Body of pancreas (tissue), 4 donors: ENCODE results near the gene DAPP1. TPM values are rescaled to one million over a fixed set of nuclear protein-coding genes. Genes with fewer than 3 reads are reported as not detected.

Source experiments
- ATAC-seq: fragments of 150-250 bp; one replicate; pipeline ENCODE4 v1.9.1; 2016
- DNase-seq, 4 donors: peaks; one replicate each; pipeline ENCODE4 v3.0.0-alpha.2; 2019
- H3K27ac ChIP-seq, 4 donors: fragments of 200-600 bp; sonication (generic); 1 replicate in 3 of 4; 2 replicates in 1 of 4; pipeline versions ENCODE4 v1.5.1 to v1.6.1; 2016 to 2019; ENCODE audit warnings: mild to moderate bottlenecking in 1 of 4, mixed read lengths in 1 of 4, moderate library complexity in 1 of 4
- H3K27me3 ChIP-seq, 2 donors: fragments of 200-600 bp; sonication (generic); one replicate each; pipeline ENCODE4 v1.6.0; 2016; ENCODE audit warnings: mild to moderate bottlenecking in 1 of 2
- H3K36me3 ChIP-seq, 2 donors: fragments of 200-600 bp; sonication (generic); replicated peaks in 1 of 2; 2 replicates each; pipeline ENCODE4 v1.5.1; 2016; ENCODE audit warnings: low read depth in 2 of 2; ENCODE audit not compliant: insufficient read depth in 1 of 2
- H3K4me1 ChIP-seq: fragments of 200-600 bp; sonication (generic); one replicate; pipeline ENCODE4 v1.6.0; 2016
- H3K4me3 ChIP-seq, 2 donors: fragments of 200-600 bp; sonication (generic); 1 replicate in 1 of 2; 2 replicates in 1 of 2; pipeline ENCODE4 v1.5.1; 2016 to 2019
- H3K9me3 ChIP-seq, 3 donors: fragments of 200-600 bp; sonication (generic); 1 replicate in 2 of 3; 2 replicates in 1 of 3; pipeline ENCODE4 v1.5.1; 2016
- POLR2A ChIP-seq, 3 donors: fragments of 450-650 bp; IDR thresholded peaks; one replicate each; pipeline ENCODE4 v1.6.1; 2016; ENCODE audit warnings: antibody characterized with exemption in 3 of 3, mild to moderate bottlenecking in 2 of 3
- WGBS, 2 donors: methylation state at CpG; one replicate each; pipeline ENCODE4 v1.1.5; 2017; 5-methylcytosine and 5-hydroxymethylcytosine counted together
- intact Hi-C: fragments of 100-400 bp; cut with DNase I; formaldehyde crosslinking; loops from one replicate; pipeline ENCODE4 v1.15.1; 2023
- total RNA-seq, 2 donors: library from RNA; depleted of rRNA; stranded (reverse); fragments of >200 nt; gene quantifications; one replicate each; pipeline ENCODE4 v1.1.0, GENCODE V29; 2016
- TF ChIP-seq, protein P1 (sequence below), 7 experiments: fragments of 450-650 bp in 4 of 7; fragments of 200-600 bp in 3 of 7; sonication (generic) in 3 of 7; IDR thresholded peaks; one replicate each; pipeline ENCODE4 v1.5.1; 2016 to 2019; ENCODE audit warnings: antibody characterized with exemption in 7 of 7

Gene DAPP1
- total RNA-seq, 2 donors from 2014 or later: 1.3 to 2.3 TPM

DNA sequence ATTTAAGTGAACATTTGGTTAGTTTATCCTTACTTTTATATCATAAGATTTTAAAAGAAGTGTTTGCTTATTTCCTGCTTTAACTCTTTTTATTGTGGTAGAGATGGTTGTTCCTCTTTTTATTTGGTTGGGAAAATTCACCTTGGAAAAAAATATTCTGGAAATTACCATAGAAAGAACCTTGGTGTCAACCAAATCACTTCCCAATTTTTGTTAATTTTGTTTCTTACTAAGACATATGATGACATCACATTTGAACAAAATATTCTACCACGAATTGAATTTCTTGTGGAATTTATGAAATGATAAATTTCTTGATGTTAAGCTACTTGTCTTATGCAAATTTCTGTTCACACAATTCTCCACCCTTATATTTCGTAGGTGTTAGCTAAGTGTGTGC is 43.9 kb downstream of the DAPP1 start:
- intact Hi-C loops: no loop called here
- H3K27me3 ChIP-seq: no peaks in the 10 kb centered on the region
- H3K4me3 ChIP-seq: no peak overlapping the region
- WGBS, 2 donors: 55 to 57% methylated on average over 2 of the region's 2 CpGs
- ATAC-seq (no peak), DNase-seq (no peak)
- no peak overlapping the region for H3K27ac ChIP-seq
- no peaks in the 10 kb centered on the region for H3K9me3 ChIP-seq
- TF ChIP-seq, protein P1, sequence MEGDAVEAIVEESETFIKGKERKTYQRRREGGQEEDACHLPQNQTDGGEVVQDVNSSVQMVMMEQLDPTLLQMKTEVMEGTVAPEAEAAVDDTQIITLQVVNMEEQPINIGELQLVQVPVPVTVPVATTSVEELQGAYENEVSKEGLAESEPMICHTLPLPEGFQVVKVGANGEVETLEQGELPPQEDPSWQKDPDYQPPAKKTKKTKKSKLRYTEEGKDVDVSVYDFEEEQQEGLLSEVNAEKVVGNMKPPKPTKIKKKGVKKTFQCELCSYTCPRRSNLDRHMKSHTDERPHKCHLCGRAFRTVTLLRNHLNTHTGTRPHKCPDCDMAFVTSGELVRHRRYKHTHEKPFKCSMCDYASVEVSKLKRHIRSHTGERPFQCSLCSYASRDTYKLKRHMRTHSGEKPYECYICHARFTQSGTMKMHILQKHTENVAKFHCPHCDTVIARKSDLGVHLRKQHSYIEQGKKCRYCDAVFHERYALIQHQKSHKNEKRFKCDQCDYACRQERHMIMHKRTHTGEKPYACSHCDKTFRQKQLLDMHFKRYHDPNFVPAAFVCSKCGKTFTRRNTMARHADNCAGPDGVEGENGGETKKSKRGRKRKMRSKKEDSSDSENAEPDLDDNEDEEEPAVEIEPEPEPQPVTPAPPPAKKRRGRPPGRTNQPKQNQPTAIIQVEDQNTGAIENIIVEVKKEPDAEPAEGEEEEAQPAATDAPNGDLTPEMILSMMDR (IDR thresholded peaks at IDR 0.05): no peak
- TF ChIP-seq POLR2A (IDR thresholded peaks at IDR 0.05): no peak
- no peaks in the 10 kb centered on the region for H3K4me1 ChIP-seq
- no peaks in the 10 kb centered on the region for H3K36me3 ChIP-seq

DNA sequence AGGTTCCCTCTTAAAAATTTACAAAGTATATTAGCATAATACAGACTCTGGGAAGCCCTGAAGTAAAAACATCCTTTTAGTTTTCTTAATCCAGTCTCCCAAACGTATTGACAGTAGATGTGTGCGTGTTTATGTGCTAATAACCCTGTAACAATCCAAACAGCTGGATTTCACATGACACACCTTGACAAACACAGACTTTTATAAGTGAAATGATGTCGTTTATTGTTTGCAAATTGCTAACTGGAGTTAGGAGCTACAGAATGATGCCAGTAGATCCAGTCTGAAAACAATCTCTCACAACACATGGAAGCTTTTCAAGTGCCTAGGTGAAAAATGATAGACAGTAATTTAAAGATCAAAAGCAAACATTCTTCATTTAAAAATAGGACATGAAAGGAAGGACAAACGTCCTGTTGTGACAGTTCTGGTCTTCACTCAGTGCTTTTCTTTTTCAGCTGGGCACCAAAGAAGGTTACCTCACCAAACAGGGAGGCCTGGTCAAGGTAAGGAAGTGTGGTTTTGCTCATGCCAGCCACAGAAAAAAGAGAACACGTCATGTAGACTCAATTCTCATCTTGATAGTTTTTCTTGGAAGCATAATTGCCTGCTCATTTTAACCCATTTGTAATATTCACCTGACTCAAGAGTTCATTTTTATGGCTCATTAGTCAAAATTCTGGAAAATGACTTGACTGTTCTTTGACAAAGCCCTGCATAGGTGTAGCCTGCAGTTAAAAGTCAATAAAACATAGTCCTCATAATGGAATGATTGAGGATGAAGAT is 44.7 kb downstream of the DAPP1 start:
- DNase-seq: no peak
- no peak for ATAC-seq
- Histone ChIP-seq H3K9me3 (no peaks in the 10 kb centered on the region), H3K4me3 (no peak overlapping the region), H3K27ac (no peak overlapping the region), H3K36me3 (no peaks in the 10 kb centered on the region), H3K4me1 (no peaks in the 10 kb centered on the region), H3K27me3 (no peaks in the 10 kb centered on the region)
- WGBS, 2 donors: 36 to 37% methylated on average over 5 of the region's 5 CpGs
- TF ChIP-seq POLR2A (IDR thresholded peaks at IDR 0.05): no peak
- TF ChIP-seq, protein P1 (IDR thresholded peaks at IDR 0.05): no peak
- intact Hi-C loops: no loop called here

DNA sequence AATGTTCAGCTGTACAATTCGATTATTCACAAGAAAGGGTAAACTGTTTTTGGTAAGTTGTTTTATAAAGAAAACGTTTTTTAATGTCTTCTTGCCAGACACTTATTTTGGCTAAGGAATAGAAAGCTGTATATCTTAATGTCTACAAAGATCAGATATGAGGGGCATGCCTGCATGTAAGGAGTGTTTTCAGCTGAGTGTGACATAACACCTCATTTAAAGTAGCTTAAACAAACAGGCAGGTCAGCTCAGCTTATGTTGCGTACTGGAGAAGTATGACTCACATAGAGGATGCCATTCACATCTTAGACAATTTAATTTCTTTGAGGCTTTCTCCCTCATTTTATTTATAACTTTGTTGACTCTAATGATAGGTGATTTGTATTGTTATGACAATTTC is 47.2 kb downstream of the DAPP1 start:
- Histone ChIP-seq H3K4me3 (no peak overlapping the region), H3K36me3 (no peaks in the 10 kb centered on the region), H3K27me3 (no peaks in the 10 kb centered on the region), H3K9me3 (no peaks in the 10 kb centered on the region), H3K27ac (no peak overlapping the region), H3K4me1 (no peaks in the 10 kb centered on the region)
- 47 to 59% methylated on average over 3 of the region's 3 CpGs for WGBS, 2 donors
- TF ChIP-seq POLR2A (IDR thresholded peaks at IDR 0.05): no peak
- TF ChIP-seq, protein P1 (IDR thresholded peaks at IDR 0.05): no peak
- no peak for DNase-seq
- ATAC-seq: no peak
- intact Hi-C loops: no loop called here

DNA sequence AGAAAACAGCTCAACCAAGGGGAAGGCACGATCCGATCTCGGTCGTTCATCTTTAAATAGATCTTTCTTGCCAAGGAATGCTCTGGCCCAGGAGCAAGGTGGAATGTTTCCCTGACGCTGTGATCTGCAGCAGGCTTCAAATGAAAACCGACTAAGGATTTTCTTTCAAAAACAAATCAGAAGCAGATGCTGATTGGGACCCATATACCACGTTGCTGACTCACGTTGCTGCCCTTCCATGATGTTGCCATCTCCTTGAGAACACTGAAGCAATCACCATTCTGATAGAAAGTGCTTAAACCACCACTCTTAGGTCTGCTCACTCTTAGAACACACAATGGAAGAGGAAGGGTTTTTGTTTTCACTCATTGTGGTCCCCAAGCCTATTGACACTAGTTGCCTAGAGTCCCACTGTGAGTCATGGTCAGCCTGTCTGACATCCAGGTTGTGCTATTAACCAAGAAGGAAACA is 51.5 kb downstream of the DAPP1 start:
- TF ChIP-seq, protein P1 (IDR thresholded peaks at IDR 0.05): no peak
- no peak for TF ChIP-seq POLR2A (IDR thresholded peaks at IDR 0.05)
- ATAC-seq: no peak
- no peak overlapping the region for H3K4me3 ChIP-seq
- intact Hi-C loops: no loop called here
- WGBS, 2 donors: 52 to 53% methylated on average over 8 of the region's 8 CpGs
- no peaks in the 10 kb centered on the region for H3K36me3 ChIP-seq
- no peaks in the 10 kb centered on the region for H3K9me3 ChIP-seq
- H3K27ac ChIP-seq: no peak overlapping the region
- H3K4me1 ChIP-seq: no peaks in the 10 kb centered on the region
- DNase-seq: no peak
- no peaks in the 10 kb centered on the region for H3K27me3 ChIP-seq

DNA sequence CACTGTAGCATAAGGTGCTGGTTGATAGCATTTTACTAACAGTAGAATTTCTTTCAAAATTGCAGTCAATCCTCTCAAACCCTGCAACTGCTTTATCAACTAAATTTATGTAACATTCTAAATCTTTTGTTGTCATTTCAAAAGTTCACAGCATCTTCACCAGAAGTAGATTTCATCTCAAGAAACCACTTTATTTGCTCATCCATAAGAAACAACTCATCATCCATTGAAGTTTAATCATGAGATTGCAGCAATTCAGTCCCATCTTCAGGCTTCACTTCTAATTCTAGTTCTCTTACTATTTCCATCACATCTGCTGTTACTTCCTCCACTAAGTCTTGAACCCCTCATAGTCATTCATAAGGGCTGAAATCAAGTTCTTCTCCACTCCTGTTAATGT is 55.9 kb downstream of the DAPP1 start:
- Histone ChIP-seq H3K9me3 (no peaks in the 10 kb centered on the region), H3K36me3 (no peaks in the 10 kb centered on the region), H3K27ac (no peak overlapping the region), H3K4me1 (no peaks in the 10 kb centered on the region), H3K27me3 (no peaks in the 10 kb centered on the region), H3K4me3 (no peak overlapping the region)
- DNase-seq (no peak), ATAC-seq (no peak)
- no peak for TF ChIP-seq POLR2A (IDR thresholded peaks at IDR 0.05)
- TF ChIP-seq, protein P1 (IDR thresholded peaks at IDR 0.05): no peak
- intact Hi-C loops: no loop called here
